Fibroblast of lung (primary cell): ENCODE data around the gene MTMR4. TPM values are rescaled to one million over a fixed set of nuclear protein-coding genes. Genes with fewer than 3 reads are reported as not detected.

Experiments used
- DNase-seq, 2 donors: peaks; one replicate each; pipeline versions ENCODE4 v3.0.0 to v3.0.0-alpha.2; 2010; ENCODE audit warnings: low read depth in 2 of 2
- H2AFZ ChIP-seq: 2 replicates; pipeline ENCODE4 v1.5.1; 2012; ENCODE audit warnings: low read length, control low read depth, inconsistent platforms
- H3K27ac ChIP-seq: 2 replicates; pipeline ENCODE4 v1.5.1; 2011; ENCODE audit warnings: low read length, control low read depth; ENCODE audit not compliant: insufficient read depth
- H3K27me3 ChIP-seq: 2 replicates; pipeline ENCODE4 v1.5.1; 2011; ENCODE audit warnings: mild to moderate bottlenecking, low read length; ENCODE audit not compliant: control insufficient read depth, insufficient read depth
- H3K36me3 ChIP-seq: 2 replicates; pipeline ENCODE4 v1.5.1; 2011; ENCODE audit warnings: low read length; ENCODE audit not compliant: control insufficient read depth, insufficient read depth
- H3K4me1 ChIP-seq: 2 replicates; pipeline ENCODE4 v1.5.1; 2011; ENCODE audit warnings: low read length; ENCODE audit not compliant: control insufficient read depth, insufficient read depth; ENCODE audit errors: extremely low read depth
- H3K4me2 ChIP-seq: 2 replicates; pipeline ENCODE4 v1.5.1; 2011; ENCODE audit warnings: low read length, control low read depth; ENCODE audit not compliant: insufficient read depth; ENCODE audit errors: extremely low read depth
- H3K4me3 ChIP-seq, 4 experiments: fragments of 200-600 bp in 1 of 4; sonication (generic) in 1 of 4; replicated peaks in 1 of 4; 2 replicates each; pipeline ENCODE4 v1.5.1; 2011 to 2016; ENCODE audit warnings: low read length in 4 of 4, low read depth in 3 of 4, mild to moderate bottlenecking in 3 of 4, control low read depth in 2 of 4, inconsistent platforms in 1 of 4, mixed read lengths in 1 of 4; ENCODE audit not compliant: insufficient read depth in 1 of 4; ENCODE audit errors: control extremely low read depth in 1 of 4
- H3K79me2 ChIP-seq: 2 replicates; pipeline ENCODE4 v1.5.1; 2012; ENCODE audit warnings: mild to moderate bottlenecking, low read length, inconsistent platforms; ENCODE audit not compliant: control insufficient read depth, insufficient read depth
- H3K9ac ChIP-seq: 2 replicates; pipeline ENCODE4 v1.5.1; 2011; ENCODE audit warnings: mild to moderate bottlenecking, low read length, control low read depth; ENCODE audit not compliant: insufficient read depth
- H3K9me3 ChIP-seq: 2 replicates; pipeline ENCODE4 v1.5.1; 2012; ENCODE audit warnings: low read depth, low read length; ENCODE audit not compliant: control insufficient read depth, insufficient read depth
- H4K20me1 ChIP-seq: 2 replicates; pipeline ENCODE4 v1.5.1; 2011; ENCODE audit warnings: low read length; ENCODE audit not compliant: control insufficient read depth, insufficient read depth; ENCODE audit errors: extremely low read depth
- EZH2 ChIP-seq: IDR thresholded peaks from 2 replicates; pipeline ENCODE4 v1.5.1; 2012; ENCODE audit warnings: low read length, control low read depth, mild to moderate bottlenecking; ENCODE audit errors: missing control alignments
- polyA plus RNA-seq, 2 donors: library from polyadenylated mRNA; depleted of rRNA in 1 of 2; stranded (reverse) in 1 of 2; unstranded in 1 of 2; fragments of >200 nt; gene quantifications; 2 replicates each; pipeline ENCODE4 v1.2.1, GENCODE V29; 2011 to 2012; ENCODE audit warnings: missing spikeins in 1 of 2
- total RNA-seq: library from RNA; depleted of rRNA; stranded (reverse); fragments of >200 nt; gene quantifications from 2 replicates; pipeline ENCODE4 v1.2.1, GENCODE V29; 2014
- TF ChIP-seq, protein P1 (sequence below), 2 donors: IDR thresholded peaks in 1 of 2; conservative IDR thresholded peaks in 1 of 2; 1 replicate in 1 of 2; 2 replicates in 1 of 2; pipeline ENCODE4 v1.5.1; 2011 to 2012; ENCODE audit warnings: low read length in 2 of 2, control low read depth in 1 of 2, inconsistent platforms in 1 of 2, low read depth in 1 of 2, mild to moderate bottlenecking in 1 of 2

Gene MTMR4
- total and polyA plus RNA-seq, 2 donors (not counting 1 experiment from before 2014, with no cell fraction given), result 22.1 to 40.0 TPM

DNA sequence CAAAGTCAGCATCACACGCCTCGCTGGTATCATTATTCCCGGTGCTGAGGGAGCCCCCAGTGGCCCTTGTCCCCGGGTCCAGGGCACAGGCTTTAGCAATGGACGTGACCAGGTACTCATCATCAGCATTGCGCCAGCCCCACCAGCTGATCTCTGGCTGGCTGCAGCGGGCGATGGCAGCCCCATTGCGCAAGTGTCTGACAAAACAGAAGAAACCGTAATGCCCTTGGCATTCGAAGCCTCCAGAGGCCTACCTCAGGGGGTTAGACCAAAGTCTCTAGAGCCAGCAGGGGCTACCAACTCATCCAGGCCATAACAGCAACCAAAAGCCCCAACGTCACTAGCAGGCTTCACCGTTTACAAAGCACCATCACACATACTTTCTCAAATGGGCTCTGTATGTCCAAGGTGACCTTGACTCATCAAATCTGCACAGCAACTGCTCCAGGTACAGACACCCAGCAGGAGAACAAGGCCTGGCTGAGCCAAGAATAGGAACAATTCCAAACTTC lies 7.3 kb downstream of the MTMR4 start:
- Histone ChIP-seq H3K9ac (no peak overlapping the region), H3K9me3 (no peaks in the 10 kb centered on the region), H3K36me3 (peaks cover 33% of the 10 kb centered on the region), H3K27ac (no peak overlapping the region), H4K20me1 (no peaks in the 10 kb centered on the region), H3K4me3 (no peak overlapping the region), H3K27me3 (no peaks in the 10 kb centered on the region), H3K79me2 (no peaks in the 10 kb centered on the region), H3K4me2 (no peak overlapping the region), H3K4me1 (no peaks in the 10 kb centered on the region), H2AFZ (no peak overlapping the region)
- TF ChIP-seq, protein P1, sequence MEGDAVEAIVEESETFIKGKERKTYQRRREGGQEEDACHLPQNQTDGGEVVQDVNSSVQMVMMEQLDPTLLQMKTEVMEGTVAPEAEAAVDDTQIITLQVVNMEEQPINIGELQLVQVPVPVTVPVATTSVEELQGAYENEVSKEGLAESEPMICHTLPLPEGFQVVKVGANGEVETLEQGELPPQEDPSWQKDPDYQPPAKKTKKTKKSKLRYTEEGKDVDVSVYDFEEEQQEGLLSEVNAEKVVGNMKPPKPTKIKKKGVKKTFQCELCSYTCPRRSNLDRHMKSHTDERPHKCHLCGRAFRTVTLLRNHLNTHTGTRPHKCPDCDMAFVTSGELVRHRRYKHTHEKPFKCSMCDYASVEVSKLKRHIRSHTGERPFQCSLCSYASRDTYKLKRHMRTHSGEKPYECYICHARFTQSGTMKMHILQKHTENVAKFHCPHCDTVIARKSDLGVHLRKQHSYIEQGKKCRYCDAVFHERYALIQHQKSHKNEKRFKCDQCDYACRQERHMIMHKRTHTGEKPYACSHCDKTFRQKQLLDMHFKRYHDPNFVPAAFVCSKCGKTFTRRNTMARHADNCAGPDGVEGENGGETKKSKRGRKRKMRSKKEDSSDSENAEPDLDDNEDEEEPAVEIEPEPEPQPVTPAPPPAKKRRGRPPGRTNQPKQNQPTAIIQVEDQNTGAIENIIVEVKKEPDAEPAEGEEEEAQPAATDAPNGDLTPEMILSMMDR (conservative IDR thresholded peaks at IDR 0.05 in 1 of 2, IDR thresholded peaks at IDR 0.05 in 1 of 2; ENCODE audit: low read depth in 1 of 2, low read length in 2 of 2), result no peak
- TF ChIP-seq EZH2, result no peak
- peak in 1 of 2 donors; percentile 35 for DNase-seq

DNA sequence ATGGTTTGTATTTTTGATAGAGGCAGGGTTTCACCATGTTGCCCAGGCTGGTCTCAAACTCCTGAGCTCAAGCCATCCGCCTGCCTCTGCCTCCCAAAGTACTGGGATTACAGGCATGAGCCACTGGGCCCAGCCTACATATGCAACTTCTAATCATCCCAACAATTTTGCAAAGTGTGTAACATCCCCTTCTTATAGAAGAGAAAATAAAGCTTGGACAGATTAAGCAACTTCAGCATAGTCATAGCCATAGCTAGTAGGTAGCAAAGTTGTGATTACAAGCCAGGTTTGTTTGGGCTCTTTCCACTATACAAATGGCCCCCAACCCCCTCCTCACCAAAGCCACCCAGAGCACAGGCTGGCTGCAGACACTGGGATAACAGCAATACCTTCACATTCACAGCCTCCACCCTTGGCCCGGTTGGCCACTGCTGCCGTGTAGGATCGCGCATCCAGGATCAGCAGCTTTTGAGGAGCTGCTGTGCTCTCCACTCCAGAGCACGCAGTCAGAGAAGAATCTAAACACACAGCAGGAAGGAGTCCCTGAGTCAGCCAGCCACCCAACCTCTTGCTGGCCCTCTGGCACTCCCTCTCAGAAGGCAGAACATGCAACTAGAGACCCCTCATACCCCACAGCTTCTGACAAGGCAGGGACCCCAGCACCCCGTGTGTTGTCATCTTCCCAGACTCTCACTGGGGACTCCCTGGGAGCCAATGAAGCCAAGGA lies 7.9 kb downstream of the MTMR4 start:
- Histone ChIP-seq H3K36me3 (peaks cover 31% of the 10 kb centered on the region), H3K9ac (no peak overlapping the region), H3K4me1 (no peaks in the 10 kb centered on the region), H3K79me2 (no peaks in the 10 kb centered on the region), H3K9me3 (no peaks in the 10 kb centered on the region), H3K27me3 (no peaks in the 10 kb centered on the region), H3K4me2 (no peak overlapping the region), H3K4me3 (no peak overlapping the region), H2AFZ (no peak overlapping the region), H3K27ac (no peak overlapping the region), H4K20me1 (no peaks in the 10 kb centered on the region)
- DNase-seq, result no peak
- TF ChIP-seq EZH2, result no peak
- TF ChIP-seq, protein P1 (conservative IDR thresholded peaks at IDR 0.05 in 1 of 2, IDR thresholded peaks at IDR 0.05 in 1 of 2; ENCODE audit: low read depth in 1 of 2, low read length in 2 of 2), result no peak

DNA sequence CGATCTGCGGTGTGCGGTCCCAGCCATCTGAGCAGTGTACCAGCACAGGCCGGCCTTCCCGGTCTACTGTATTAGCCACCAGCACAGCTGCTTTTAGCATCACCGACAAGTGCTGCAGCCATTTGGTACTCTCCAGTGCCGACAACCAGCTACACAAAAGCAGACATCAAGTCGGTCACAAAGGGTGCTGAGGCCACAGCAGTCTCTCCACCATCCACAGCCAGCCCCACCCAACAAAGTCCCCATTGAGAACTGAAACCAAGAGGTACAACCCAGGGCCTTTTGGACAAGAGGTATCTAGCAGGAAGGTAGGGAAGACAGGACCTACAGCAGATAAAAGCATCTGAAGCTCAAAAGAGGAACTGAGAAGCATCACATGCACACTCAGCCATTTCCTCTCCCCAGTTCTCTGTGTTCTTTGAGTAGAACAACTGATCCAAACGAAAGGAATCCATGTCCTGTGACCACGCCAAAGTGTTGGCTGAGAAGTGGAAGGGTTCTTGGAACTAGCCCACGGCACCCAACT lies 9.5 kb downstream of the MTMR4 start:
- no peaks in the 10 kb centered on the region for H3K9me3 ChIP-seq
- no peak overlapping the region for H3K4me3 ChIP-seq
- no peaks in the 10 kb centered on the region for H3K4me1 ChIP-seq
- H3K79me2 ChIP-seq, result no peaks in the 10 kb centered on the region
- H3K36me3 ChIP-seq, result peaks cover 28% of the 10 kb centered on the region
- no peak for DNase-seq
- H3K27ac ChIP-seq, result no peak overlapping the region
- H4K20me1 ChIP-seq, result no peaks in the 10 kb centered on the region
- H2AFZ ChIP-seq, result no peak overlapping the region
- H3K9ac ChIP-seq, result no peak overlapping the region
- H3K27me3 ChIP-seq, result no peaks in the 10 kb centered on the region
- no peak overlapping the region for H3K4me2 ChIP-seq
- TF ChIP-seq, protein P1 (conservative IDR thresholded peaks at IDR 0.05 in 1 of 2, IDR thresholded peaks at IDR 0.05 in 1 of 2; ENCODE audit: low read depth in 1 of 2, low read length in 2 of 2), result no peak
- TF ChIP-seq EZH2, result no peak
